GM19238 (cell line): ENCODE results near the gene AHDC1.
A peak's percentile ranks its signal among the peaks of the same experiment; 100 is the strongest.

Experiments used
- DNase-seq: peaks from one replicate; pipeline ENCODE4 v3.0.0; 2011; ENCODE audit warnings: low spot score; ENCODE audit not compliant: insufficient read length

The AHDC1 gene

GRCh38 chr1:27581823-27582243 lies 22.1 kb downstream of the AHDC1 start:
- no peak for DNase-seq

- no peak for DNase-seq
These were observed 26.3 kb downstream of the AHDC1 start for GRCh38 chr1:27577504-27578188.

GRCh38 chr1:27576806-27577227 lies 27.1 kb downstream of the AHDC1 start:
- no peak for DNase-seq

- peak; percentile 69 for DNase-seq
These were observed 28.1 kb downstream of the AHDC1 start for GRCh38 chr1:27575840-27576331.

- DNase-seq: no peak
These were observed 28.8 kb downstream of the AHDC1 start for GRCh38 chr1:27574871-27575831.

- no peak for DNase-seq
These were observed 29.8 kb downstream of the AHDC1 start for GRCh38 chr1:27574001-27574781.

- DNase-seq: no peak
These were observed 31.1 kb downstream of the AHDC1 start for GRCh38 chr1:27572679-27573426.

GRCh38 chr1:27572019-27572678 lies 31.8 kb downstream of the AHDC1 start:
- DNase-seq: no peak

- DNase-seq: no peak
These were observed 32.4 kb downstream of the AHDC1 start for GRCh38 chr1:27571439-27572018.

GRCh38 chr1:27570784-27571183 lies 33.2 kb downstream of the AHDC1 start:
- no peak for DNase-seq

- DNase-seq: no peak
These were observed 33.6 kb downstream of the AHDC1 start for GRCh38 chr1:27570356-27570755.

- DNase-seq: no peak
These were observed 34.2 kb downstream of the AHDC1 start for GRCh38 chr1:27569506-27570291.

GRCh38 chr1:27569088-27569460 lies 34.9 kb downstream of the AHDC1 start:
- DNase-seq: no peak

- peak; percentile 99 for DNase-seq
These were observed 35.5 kb downstream of the AHDC1 start for GRCh38 chr1:27568300-27569087.

GRCh38 chr1:27567971-27568299 lies 36.0 kb downstream of the AHDC1 start:
- DNase-seq: no peak

GRCh38 chr1:27567146-27567526 lies 36.8 kb downstream of the AHDC1 start:
- no peak for DNase-seq

GRCh38 chr1:27566462-27567145 lies 37.3 kb downstream of the AHDC1 start:
- no peak for DNase-seq
